AG20443 (cell line): ENCODE results near the gene NPDC1.

Experiments
- DNase-seq: peaks from one replicate; pipeline ENCODE4 v3.0.0; 2012; ENCODE audit warnings: low spot score, mixed read lengths

Gene NPDC1

DNA sequence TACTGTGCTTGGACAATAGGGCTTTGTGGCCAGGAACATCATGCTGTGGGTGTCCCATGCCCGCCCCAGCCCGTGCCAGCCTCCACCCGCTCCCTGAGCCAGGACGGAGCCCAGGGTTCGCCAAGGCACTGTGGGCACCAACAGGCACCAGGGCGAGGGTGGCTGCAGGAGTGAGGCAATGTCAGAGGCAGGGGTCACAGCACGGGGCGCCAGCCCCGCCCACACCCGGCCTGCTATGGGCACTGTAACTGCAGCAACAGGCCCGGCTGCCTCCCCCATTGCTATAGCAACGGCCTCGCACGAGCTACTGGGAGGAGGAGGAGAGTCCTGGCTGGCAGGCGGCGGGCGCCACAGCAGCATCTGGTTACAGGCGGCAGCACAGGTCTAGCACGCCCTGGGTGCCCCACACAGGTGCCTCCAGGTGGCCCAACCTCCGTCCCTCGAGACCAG is 20.4 kb downstream of the NPDC1 start:
- DNase-seq: no peak

DNA sequence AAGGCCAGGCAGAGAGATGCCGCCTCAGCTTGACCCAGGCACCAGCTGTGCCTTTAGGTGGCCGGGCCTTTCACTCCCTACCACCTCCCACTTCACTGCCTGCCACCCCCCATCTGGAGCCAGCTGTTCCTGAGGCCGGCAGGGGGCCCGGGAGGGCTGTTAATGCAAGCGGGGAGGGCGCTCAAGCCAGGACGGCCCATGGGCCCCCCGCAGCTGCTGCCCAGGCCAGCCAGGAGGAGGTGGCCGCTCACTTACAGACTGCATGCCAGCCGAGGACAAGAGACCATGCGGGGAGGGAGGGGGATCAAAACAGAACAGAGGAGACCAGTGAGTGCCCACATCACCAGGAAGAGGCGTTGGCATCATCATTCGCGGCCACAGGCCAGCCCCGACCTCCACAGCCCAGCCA is 22.4 kb downstream of the NPDC1 start:
- no peak for DNase-seq

GRCh38 chr9:137023157-137023556 is 22.8 kb downstream of the NPDC1 start:
- no peak for DNase-seq

- no peak for DNase-seq
Measured at GRCh38 chr9:137022662-137023008, 23.3 kb downstream of the NPDC1 start.

GRCh38 chr9:137021979-137022661 is 23.9 kb downstream of the NPDC1 start:
- peak; percentile 73 for DNase-seq

GRCh38 chr9:137021568-137021978 is 24.4 kb downstream of the NPDC1 start:
- no peak for DNase-seq

DNA sequence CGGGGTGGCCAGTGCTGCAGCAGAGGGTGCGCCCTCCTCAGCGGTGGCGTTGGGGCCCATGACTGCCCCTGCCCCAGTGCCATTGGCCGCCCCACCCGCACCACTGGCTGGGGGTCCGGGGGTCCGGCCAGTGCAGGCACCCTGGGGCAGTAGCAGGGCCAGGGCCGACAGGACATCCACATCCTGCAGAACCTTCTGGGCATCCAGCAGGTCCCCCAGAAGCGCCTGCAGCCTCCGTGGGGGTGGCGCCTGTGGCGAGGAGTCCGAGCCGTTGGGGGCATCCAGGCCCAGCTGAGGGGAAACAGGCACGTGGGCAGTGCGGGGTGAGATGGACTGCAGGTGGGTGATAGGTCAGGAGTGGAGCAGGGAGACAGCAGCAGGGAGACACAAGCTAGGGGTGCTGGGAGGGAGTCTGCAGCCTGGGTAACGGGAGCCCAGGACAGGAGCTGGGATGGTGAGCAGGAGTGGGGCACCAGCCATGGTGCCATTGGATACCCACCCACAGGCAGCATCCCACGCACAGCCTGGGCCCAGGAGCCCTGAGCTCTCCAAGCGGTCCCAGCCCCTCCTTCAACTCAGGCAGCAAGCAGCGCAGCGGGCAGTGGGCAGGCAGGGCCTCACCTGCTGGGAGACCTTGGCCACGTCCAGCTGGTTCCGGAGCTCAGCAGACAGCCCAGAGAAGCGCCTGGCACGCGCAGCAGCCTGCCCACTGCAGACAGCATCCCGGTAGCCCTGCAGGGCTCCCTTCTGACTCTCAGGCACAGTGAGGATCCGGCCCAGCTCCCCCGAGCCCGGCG is 25.0 kb downstream of the NPDC1 start:
- no peak for DNase-seq

GRCh38 chr9:137019891-137020683 is 25.9 kb downstream of the NPDC1 start:
- DNase-seq: no peak

- no peak for DNase-seq
Measured at GRCh38 chr9:137018761-137019559, 27.0 kb downstream of the NPDC1 start.

- no peak for DNase-seq
Measured at GRCh38 chr9:137017791-137018497, 28.0 kb downstream of the NPDC1 start.

DNA sequence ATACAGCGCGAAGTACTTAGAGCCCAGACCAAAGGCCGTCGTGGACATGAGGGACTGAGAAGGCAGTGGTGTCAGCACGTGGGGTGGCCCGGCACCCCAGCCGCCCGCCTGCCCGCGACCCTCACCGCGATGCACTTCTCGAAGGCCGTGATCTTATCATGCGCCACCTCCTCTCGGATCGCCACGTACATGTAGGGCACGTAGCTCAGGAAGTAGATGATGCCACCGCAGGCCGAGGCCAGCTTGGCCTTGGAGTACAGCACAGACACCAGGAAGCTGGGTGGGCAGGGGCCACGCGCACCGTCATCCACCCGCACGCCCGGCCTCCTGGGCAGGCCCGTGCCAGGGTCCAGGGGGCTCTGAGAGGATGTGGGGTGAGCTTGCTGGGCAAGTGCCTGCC is 28.9 kb downstream of the NPDC1 start:
- no peak for DNase-seq

- DNase-seq: no peak
Measured at GRCh38 chr9:137016436-137016835, 29.5 kb downstream of the NPDC1 start.

DNA sequence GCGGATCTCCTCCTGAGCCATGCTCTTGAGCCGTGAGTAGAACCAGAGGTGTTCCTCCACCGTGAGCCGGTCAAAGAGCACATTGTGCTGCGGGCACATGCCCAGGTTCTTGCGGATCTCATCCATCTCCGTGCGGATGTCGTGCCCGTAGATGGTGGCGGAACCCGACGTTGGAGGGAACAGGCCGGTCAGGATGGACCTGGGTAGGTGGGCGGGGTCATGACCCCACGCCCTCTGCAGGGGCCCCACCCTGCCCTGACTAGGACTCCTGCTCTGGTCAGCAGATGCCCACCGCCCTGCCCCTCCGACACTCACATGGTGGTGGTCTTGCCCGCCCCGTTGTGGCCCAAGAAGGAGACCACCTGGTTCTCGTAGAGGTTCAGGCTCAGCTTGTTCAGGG is 30.0 kb downstream of the NPDC1 start:
- DNase-seq: no peak

DNA sequence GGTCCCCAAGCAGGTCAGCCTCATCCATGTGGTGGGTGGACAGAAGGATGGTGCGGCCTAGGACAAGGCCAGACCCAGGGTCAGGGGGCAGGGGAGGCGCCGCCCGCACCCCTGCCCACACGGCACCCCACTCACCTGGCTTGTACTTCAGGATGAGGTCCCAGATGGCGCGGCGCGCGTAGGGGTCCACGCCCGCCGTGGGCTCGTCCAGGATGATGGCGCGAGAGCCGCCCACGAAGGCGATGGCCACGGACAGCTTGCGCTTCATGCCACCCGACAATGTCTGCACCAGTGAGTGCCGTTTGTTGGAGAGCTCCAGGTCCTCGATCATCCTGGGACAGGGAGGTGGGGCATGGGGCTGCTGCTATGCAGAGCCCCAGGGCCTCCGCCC is 30.4 kb downstream of the NPDC1 start:
- no peak for DNase-seq

- DNase-seq: no peak
Measured at GRCh38 chr9:137014776-137015539, 31.0 kb downstream of the NPDC1 start.

GRCh38 chr9:137014166-137014565 is 31.8 kb downstream of the NPDC1 start:
- no peak for DNase-seq

GRCh38 chr9:137013571-137013940 is 32.4 kb downstream of the NPDC1 start:
- DNase-seq: no peak

DNA sequence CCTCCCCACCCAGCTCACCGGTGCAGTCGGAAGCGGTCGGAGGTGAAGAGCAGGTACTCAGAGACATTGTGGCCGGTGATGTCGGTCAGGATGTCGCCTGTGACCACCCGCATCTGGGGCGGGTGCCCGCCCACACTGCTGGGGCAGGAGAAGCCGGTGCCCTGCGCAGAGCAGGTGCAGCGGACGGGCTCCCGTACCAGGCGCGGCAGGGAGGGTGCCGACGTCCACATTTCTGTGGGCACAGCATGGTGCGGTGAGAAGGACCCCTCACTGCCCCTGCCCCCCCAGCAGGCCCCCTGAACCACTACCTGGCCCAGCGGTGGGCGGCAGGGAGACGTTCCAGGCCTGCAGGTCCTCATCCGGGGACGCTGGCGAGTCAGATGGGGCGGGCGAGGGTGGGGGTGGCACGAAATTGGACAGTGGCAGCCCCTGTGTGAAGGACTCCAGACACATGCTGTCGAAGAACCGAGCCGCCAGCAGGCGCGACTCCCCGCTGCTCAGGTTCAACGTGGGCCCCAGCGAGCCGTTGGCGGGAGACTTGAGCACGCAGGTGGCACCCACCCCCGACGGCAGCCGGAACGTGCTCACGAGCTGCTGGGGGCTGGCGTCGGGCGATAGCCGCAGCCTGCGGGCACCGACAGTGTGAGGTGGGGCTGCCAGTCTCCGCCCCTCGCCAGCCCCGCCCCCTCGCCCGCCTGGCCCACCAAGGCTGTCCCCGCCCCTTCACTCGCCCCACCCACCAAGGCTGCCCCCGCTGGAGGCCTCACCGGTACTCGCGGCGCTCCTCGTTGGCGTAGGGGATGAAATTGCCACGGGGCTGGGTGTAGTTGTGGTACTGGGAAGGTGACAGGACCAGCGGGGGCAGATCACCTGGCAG is 33.0 kb downstream of the NPDC1 start:
- no peak for DNase-seq

DNA sequence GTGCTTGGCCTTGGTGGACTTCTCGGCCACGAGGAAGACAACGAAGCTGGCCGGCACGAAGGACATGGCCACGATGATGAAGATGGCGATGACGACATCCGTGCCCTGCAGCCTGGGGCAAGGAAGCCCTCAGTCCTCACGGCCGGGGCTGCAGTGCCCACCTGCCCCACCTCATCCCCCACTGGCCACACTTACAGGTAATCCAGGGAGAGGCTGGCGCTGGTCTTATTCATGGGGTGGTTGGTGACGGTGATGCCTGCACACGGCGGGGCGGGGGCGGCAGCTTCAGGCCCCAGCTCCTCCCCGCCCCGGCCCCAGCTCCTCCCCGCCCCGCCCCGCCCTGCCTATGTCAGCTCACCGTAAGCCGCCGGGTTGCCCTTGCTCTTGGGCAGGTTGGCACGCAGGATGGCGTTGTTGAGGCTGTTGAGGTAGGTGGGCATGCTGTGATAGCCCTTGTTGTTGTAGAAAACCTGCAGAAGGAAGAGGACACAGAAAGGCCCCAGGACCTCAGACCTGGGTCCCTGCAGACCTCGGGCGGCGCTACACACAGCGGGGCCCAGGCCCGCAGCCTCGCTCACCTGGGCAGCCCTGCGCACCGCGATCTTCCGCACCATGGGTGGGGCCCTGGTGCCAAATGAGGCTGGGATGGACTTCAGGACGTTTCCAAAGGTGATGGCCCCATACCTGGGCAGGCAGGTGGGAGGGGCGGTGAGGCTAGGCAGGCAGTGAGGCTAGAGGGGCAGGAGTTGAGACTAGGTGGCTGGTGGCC is 33.9 kb downstream of the NPDC1 start:
- DNase-seq: no peak
